ENCODE results near the gene SLC12A7.
A peak's percentile ranks its signal among the peaks of the same experiment; 100 is the strongest.

The SLC12A7 gene

GRCh38 chr5:1125030-1125357 is 13.1 kb upstream of the SLC12A7 start:
- H3K4me1 ChIP-seq (ENCODE audit: control insufficient read depth, insufficient read depth, low read length) = 0 out of 2 replicates have a peak, but pooled peaks cover 7% of the 10 kb centered on the region
- no peak overlapping the region for H3K27ac ChIP-seq (ENCODE audit: extremely low read depth, low read depth, low read length)
- no peaks in the 10 kb centered on the region for H3K36me3 ChIP-seq (ENCODE audit: control insufficient read depth in 2 of 2, insufficient read depth in 1 of 2, low read length in 2 of 2)
- H3K9me3 ChIP-seq (ENCODE audit: control insufficient read depth, insufficient read depth, low read depth, low read length) = no peaks in the 10 kb centered on the region
- H3K4me3 ChIP-seq (ENCODE audit: low read depth, low read length) = no peak overlapping the region
- POLR2A ChIA-PET = interaction anchor here (1.0 to 1.4 kb wide), 2 partner anchors 15 to 16 kb away, joined by 3 read pairs; no protein-coding TSS in a partner anchor
- no peak for TF ChIP-seq ZNF341 (tag by site-specific recombination; IDR thresholded peaks at IDR 0.05; ENCODE audit: low read depth)
- no peak for TF ChIP-seq ZBTB11 (tag by site-specific recombination; conservative IDR thresholded peaks at IDR 0.05; ENCODE audit: low read depth)
- no peak for TF ChIP-seq HOXD13 (CRISPR knock-in tag; IDR thresholded peaks at IDR 0.05; ENCODE audit: borderline replicate concordance)
- TF ChIP-seq PRDM1 (tag by site-specific recombination; IDR thresholded peaks at IDR 0.05) = 0 out of 2 replicates have a peak, but pooled peaks have one; percentile 63
- no peak for TF ChIP-seq KLF16 (tag by site-specific recombination; IDR thresholded peaks at IDR 0.05)
- no peak for TF ChIP-seq ZBTB48 (tag by site-specific recombination; IDR thresholded peaks at IDR 0.05)
- TF ChIP-seq ZNF366 (tag by site-specific recombination; conservative IDR thresholded peaks at IDR 0.05) = no peak
- TF ChIP-seq ZNF747 (tag by site-specific recombination; IDR thresholded peaks at IDR 0.05) = no peak
- TF ChIP-seq ZFHX2 (tag by site-specific recombination; conservative IDR thresholded peaks at IDR 0.05) = 0 out of 2 replicates have a peak, but pooled peaks have one; percentile 13
- peak; percentile 50; the same call in 1 of the 2 replicates for TF ChIP-seq ZBTB20 (tag by site-specific recombination; IDR thresholded peaks at IDR 0.05)
- TF ChIP-seq ZNF169 (tag by site-specific recombination; IDR thresholded peaks at IDR 0.05) = no peak
- no peak for TF ChIP-seq ZSCAN18 (tag by site-specific recombination; IDR thresholded peaks at IDR 0.05)
- TF ChIP-seq ZNF555 (tag by site-specific recombination; conservative IDR thresholded peaks at IDR 0.05) = no peak
- no peak for TF ChIP-seq ZNF211 (tag by site-specific recombination; IDR thresholded peaks at IDR 0.05; ENCODE audit: low read depth)
- TF ChIP-seq ZNF114 (tag by site-specific recombination; IDR thresholded peaks at IDR 0.05) = no peak
- no peak for TF ChIP-seq ZNF2 (tag by site-specific recombination; IDR thresholded peaks at IDR 0.05)
- no peak for TF ChIP-seq GLI2 (tag by site-specific recombination; IDR thresholded peaks at IDR 0.05; ENCODE audit: borderline replicate concordance, low read depth)
- TF ChIP-seq ZNF530 (tag by site-specific recombination; IDR thresholded peaks at IDR 0.05; ENCODE audit: low read depth) = no peak
- TF ChIP-seq ZNF146 (tag by site-specific recombination; IDR thresholded peaks at IDR 0.05) = no peak
- no peak for TF ChIP-seq ZFP37 (tag by site-specific recombination; IDR thresholded peaks at IDR 0.05)
- TF ChIP-seq, protein P1, sequence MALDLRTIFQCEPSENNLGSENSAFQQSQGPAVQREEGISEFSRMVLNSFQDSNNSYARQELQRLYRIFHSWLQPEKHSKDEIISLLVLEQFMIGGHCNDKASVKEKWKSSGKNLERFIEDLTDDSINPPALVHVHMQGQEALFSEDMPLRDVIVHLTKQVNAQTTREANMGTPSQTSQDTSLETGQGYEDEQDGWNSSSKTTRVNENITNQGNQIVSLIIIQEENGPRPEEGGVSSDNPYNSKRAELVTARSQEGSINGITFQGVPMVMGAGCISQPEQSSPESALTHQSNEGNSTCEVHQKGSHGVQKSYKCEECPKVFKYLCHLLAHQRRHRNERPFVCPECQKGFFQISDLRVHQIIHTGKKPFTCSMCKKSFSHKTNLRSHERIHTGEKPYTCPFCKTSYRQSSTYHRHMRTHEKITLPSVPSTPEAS (tag by site-specific recombination; IDR thresholded peaks at IDR 0.05) = peak; percentile 70
- no peak for TF ChIP-seq ZNF426 (tag by site-specific recombination; IDR thresholded peaks at IDR 0.05)
- TF ChIP-seq GLIS1 (tag by site-specific recombination; IDR thresholded peaks at IDR 0.05) = 0 out of 2 replicates have a peak, but pooled peaks have one; percentile 7
- TF ChIP-seq KLF1 (tag by site-specific recombination; IDR thresholded peaks at IDR 0.05) = no peak
- TF ChIP-seq TCF7L2 (IDR thresholded peaks at IDR 0.05; ENCODE audit: borderline replicate concordance, low read depth, low read length) = no peak
- peak; percentile 47; the same call in 1 of the 2 replicates for TF ChIP-seq ZNF692 (tag by site-specific recombination; IDR thresholded peaks at IDR 0.05)
- TF ChIP-seq SCRT2 (tag by site-specific recombination; IDR thresholded peaks at IDR 0.05) = no peak
- no peak for TF ChIP-seq KLF9 (tag by site-specific recombination; IDR thresholded peaks at IDR 0.05; ENCODE audit: low read depth)
- no peak for TF ChIP-seq ZNF423 (tag by site-specific recombination; IDR thresholded peaks at IDR 0.05)
- TF ChIP-seq ZNF704 (tag by site-specific recombination; IDR thresholded peaks at IDR 0.05) = no peak
- TF ChIP-seq ZNF155 (tag by site-specific recombination; IDR thresholded peaks at IDR 0.05) = no peak
- TF ChIP-seq ZNF157 (tag by site-specific recombination; IDR thresholded peaks at IDR 0.05) = no peak
- CTCF ChIA-PET = interaction anchor here (0.6 to 7.5 kb wide), 6 partner anchors 14 to 185 kb away, joined by 3 to 35 read pairs (median 6); no protein-coding TSS in a partner anchor
